Psoas muscle (tissue), 8 donors: ENCODE measurements around the gene SGCG. TPM values are rescaled to one million over a fixed set of nuclear protein-coding genes. Genes with fewer than 3 reads are reported as not detected.
A peak's percentile ranks its signal among the peaks of the same experiment; 100 is the strongest.

Experiments
- ATAC-seq, 4 donors: fragments of 200-7000 bp; cut with Tn5 transposase; one replicate each; pipeline ENCODE4 v1.9.1; 2020; ENCODE audit warnings: moderate library complexity in 3 of 4, mild to moderate bottlenecking in 2 of 4
- DNase-seq, 2 donors: peaks; one replicate each; pipeline ENCODE4 v3.0.0-alpha.2; 2020
- H3K27ac ChIP-seq: fragments of 200-600 bp; one replicate; pipeline ENCODE4 v1.8.0; 2022
- H3K27me3 ChIP-seq, 3 donors: fragments of 200-600 bp in 1 of 3; one replicate each; pipeline versions ENCODE4 v1.6.1 to v1.8.0; 2013 to 2022; ENCODE audit warnings: low read length in 2 of 3, mild to moderate bottlenecking in 2 of 3, moderate library complexity in 1 of 3; ENCODE audit not compliant: insufficient read depth in 3 of 3
- H3K36me3 ChIP-seq, 2 donors: fragments of 200-600 bp in 1 of 2; one replicate each; pipeline versions ENCODE4 v1.6.1 to v1.8.0; 2013 to 2022; ENCODE audit warnings: low read depth in 1 of 2, mild to moderate bottlenecking in 1 of 2, moderate library complexity in 1 of 2; ENCODE audit not compliant: insufficient read depth in 1 of 2
- H3K4me1 ChIP-seq: fragments of 200-600 bp; one replicate; pipeline ENCODE4 v1.8.0; 2022
- H3K4me3 ChIP-seq: fragments of 200-600 bp; one replicate; pipeline ENCODE4 v1.8.0; 2022; ENCODE audit warnings: mild to moderate bottlenecking
- H3K9me3 ChIP-seq: fragments of 200-600 bp; one replicate; pipeline ENCODE4 v1.8.0; 2022
- CTCF ChIP-seq: fragments of 200-600 bp; IDR thresholded peaks from one replicate; pipeline ENCODE4 v1.8.0; 2022; ENCODE audit warnings: antibody characterized with exemption
- WGBS, 3 donors: extraction: QIAGEN DNeasy Blood & Tissue Kit; methylation state at CpG; one replicate each; pipeline versions ENCODE4 v1.1.6 to v1.1.7; 2013; 5-methylcytosine and 5-hydroxymethylcytosine counted together
- intact Hi-C, 2 donors: fragments of 100-400 bp; cut with DNase I; formaldehyde crosslinking; loops; one replicate each; pipeline versions ENCODE4 v1.11.0 to v1.14.2; 2022
- polyA plus RNA-seq, 3 donors: library from polyadenylated mRNA; stranded (reverse); fragments of 200-250 nt; gene quantifications; one replicate each; pipeline ENCODE4 v1.2.3, GENCODE V29; 2013
- total RNA-seq, 4 donors: library from RNA; stranded (reverse); fragmentation: NEBNext Ultra II Directional in 2 of 4; extraction: Animal tissue kit (Norgen Biotek cat#: 25700) in 2 of 4; gene quantifications; one replicate each; pipeline versions ENCODE4 v1.2.1 to v1.2.4, GENCODE V29; 2021 to 2023
- donor health status: healthy with polysubstance abuse.
- donor health status: DM: no; HTN: no; CAD: no; lungs with moderate emphysema.
- donor health status: Bipolar disorder and iron deficiency.
- donor health status: healthy.
- donor health status: DM: yes; HTN: yes; CAD: no.
- donor health status: DM: no; HTN: no; CAD: no.
- donor health status: DM: no; HTN: no; CAD: no.
- donor health status: DM: yes; HTN: yes; CAD: no.

The SGCG gene
- total and polyA plus RNA-seq, 7 donors, result 1.4 to 77.6 (median 32.0) TPM

GRCh38 chr13:23159205-23159759, 21.5 kb upstream of the SGCG start:
- TF ChIP-seq CTCF, result peak; percentile 48
- Histone ChIP-seq H3K36me3 (no peaks in the 10 kb centered on the region), H3K4me1 (peaks cover 5% of the 10 kb centered on the region), H3K27me3 (no peaks in the 10 kb centered on the region), H3K27ac (no peak overlapping the region), H3K4me3 (peak overlapping the region; percentile 68), H3K9me3 (no peaks in the 10 kb centered on the region)
- 7 to 12% (median 9%) methylated on average over 24 to 25 of the region's 25 CpGs for WGBS, 3 donors
- intact Hi-C loops, result no loop called here
- DNase-seq (peak; percentile 47 to 65), ATAC-seq (peak; percentile 41 to 85 (median 66))

GRCh38 chr13:23159760-23160637, 20.8 kb upstream of the SGCG start:
- intact Hi-C loops, result no loop called here
- peaks cover 5% of the 10 kb centered on the region for H3K4me1 ChIP-seq
- H3K4me3 ChIP-seq, result peak overlapping the region; percentile 68
- no peak overlapping the region for H3K27ac ChIP-seq
- 1 to 2% (median 1%) methylated on average over 54 to 79 of the region's 79 CpGs for WGBS, 3 donors
- H3K36me3 ChIP-seq, result no peaks in the 10 kb centered on the region
- H3K27me3 ChIP-seq, result no peaks in the 10 kb centered on the region
- no peak for TF ChIP-seq CTCF
- peak; percentile 56 to 72 (median 61) for ATAC-seq
- peak in 1 of 2 donors; percentile 23 for DNase-seq
- H3K9me3 ChIP-seq, result no peaks in the 10 kb centered on the region

- Histone ChIP-seq H3K36me3 (no peaks in the 10 kb centered on the region), H3K4me3 (peak overlapping the region; percentile 68), H3K27ac (no peak overlapping the region), H3K27me3 (no peaks in the 10 kb centered on the region), H3K9me3 (no peaks in the 10 kb centered on the region), H3K4me1 (peaks cover 5% of the 10 kb centered on the region)
- ATAC-seq, result no peak
- TF ChIP-seq CTCF, result no peak
- WGBS, 3 donors, result 47 to 62% (median 55%) methylated on average over 16 to 19 of the region's 19 CpGs
- intact Hi-C loops, result no loop called here
- no peak for DNase-seq
Measured at GRCh38 chr13:23160638-23161480, 19.9 kb upstream of the SGCG start.

GRCh38 chr13:23161481-23161825, 19.3 kb upstream of the SGCG start:
- Histone ChIP-seq H3K27me3 (no peaks in the 10 kb centered on the region), H3K4me1 (peaks cover 5% of the 10 kb centered on the region), H3K4me3 (no peak overlapping the region), H3K36me3 (no peaks in the 10 kb centered on the region), H3K27ac (no peak overlapping the region), H3K9me3 (no peaks in the 10 kb centered on the region)
- intact Hi-C loops, result no loop called here
- 81 to 83% (median 83%) methylated on average over 3 of the region's 3 CpGs for WGBS, 3 donors
- TF ChIP-seq CTCF, result no peak
- DNase-seq (no peak), ATAC-seq (no peak)
